GM23338 (cell line): ENCODE measurements around the gene THADA. TPM values are rescaled to one million over a fixed set of nuclear protein-coding genes. Genes with fewer than 3 reads are reported as not detected.

Experiments used
- ATAC-seq: fragments of 200-7000 bp; cut with Tn5 transposase; 3 replicates; pipeline ENCODE4 v1.9.1; 2020
- DNase-seq: peaks from one replicate; pipeline ENCODE4 v3.0.0-alpha.2; 2015; ENCODE audit warnings: low spot score
- H2AFZ ChIP-seq: fragments of 200-600 bp; sonication (generic); 2 replicates; pipeline ENCODE4 v1.8.0; 2016; ENCODE audit warnings: antibody characterized with exemption, mild to moderate bottlenecking, moderate library complexity
- H3F3A ChIP-seq: fragments of 200-600 bp; sonication (generic); replicated peaks from 2 replicates; pipeline ENCODE4 v1.8.0; 2017; ENCODE audit warnings: antibody characterized with exemption, mixed run types, low read depth
- H3K27ac ChIP-seq: fragments of 200-600 bp; sonication (generic); 2 replicates; pipeline ENCODE4 v1.6.1; 2016; ENCODE audit warnings: low read depth
- H3K27me3 ChIP-seq: fragments of 200-600 bp; sonication (generic); 2 replicates; pipeline ENCODE4 v1.8.0; 2016; ENCODE audit warnings: mild to moderate bottlenecking, mixed run types, moderate library complexity; ENCODE audit not compliant: insufficient read depth
- H3K36me3 ChIP-seq: fragments of 200-600 bp; sonication (generic); 2 replicates; pipeline ENCODE4 v1.8.0; 2016; ENCODE audit warnings: mild to moderate bottlenecking; ENCODE audit not compliant: insufficient read depth
- H3K4me1 ChIP-seq: fragments of 200-600 bp; sonication (generic); 2 replicates; pipeline ENCODE4 v1.8.0; 2016; ENCODE audit warnings: mild to moderate bottlenecking, moderate library complexity; ENCODE audit not compliant: insufficient read depth
- H3K4me2 ChIP-seq: fragments of 200-600 bp; sonication (generic); 2 replicates; pipeline ENCODE4 v1.7.1; 2017; ENCODE audit warnings: mixed run types
- H3K4me3 ChIP-seq: fragments of 200-600 bp; sonication (generic); 2 replicates; pipeline ENCODE4 v1.6.1; 2016; ENCODE audit warnings: mixed run types
- H3K79me2 ChIP-seq: fragments of 200-600 bp; sonication (generic); replicated peaks from 2 replicates; pipeline ENCODE4 v1.8.0; 2017; ENCODE audit warnings: mild to moderate bottlenecking; ENCODE audit not compliant: insufficient read depth
- H3K9me2 ChIP-seq: fragments of 200-600 bp; sonication (generic); 2 replicates; pipeline ENCODE4 v1.8.0; 2017; ENCODE audit not compliant: insufficient read depth
- H4K20me1 ChIP-seq: fragments of 200-600 bp; sonication (generic); replicated peaks from 2 replicates; pipeline ENCODE4 v1.8.0; 2017; ENCODE audit warnings: mild to moderate bottlenecking; ENCODE audit not compliant: insufficient read depth
- H3K27ac Mint-ChIP-seq: 2 replicates; pipeline ENCODE4 v1.8.0; 2020; ENCODE audit warnings: inconsistent platforms, mild to moderate bottlenecking, moderate library complexity, mixed read lengths
- H3K27me3 Mint-ChIP-seq: 3 replicates; pipeline ENCODE4 v1.8.0; 2022; ENCODE audit warnings: low read depth, mild to moderate bottlenecking, moderate library complexity, mixed read lengths, inconsistent platforms; ENCODE audit not compliant: insufficient read depth, poor library complexity
- H3K36me3 Mint-ChIP-seq: 3 replicates; pipeline ENCODE4 v1.8.0; 2021; ENCODE audit warnings: low read depth, mild to moderate bottlenecking, inconsistent platforms, moderate library complexity, mixed read lengths
- H3K4me1 Mint-ChIP-seq: 3 replicates; pipeline ENCODE4 v1.8.0; 2020; ENCODE audit warnings: mild to moderate bottlenecking, inconsistent platforms, mixed read lengths
- H3K4me3 Mint-ChIP-seq: 3 replicates; pipeline ENCODE4 v1.8.0; 2021; ENCODE audit warnings: moderate library complexity, mild to moderate bottlenecking, inconsistent platforms, mixed read lengths
- H3K9me3 Mint-ChIP-seq: 3 replicates; pipeline ENCODE4 v1.8.0; 2020; ENCODE audit warnings: moderate library complexity, mild to moderate bottlenecking, inconsistent platforms, mixed read lengths
- CREB1 ChIP-seq: fragments of 250-450 bp; sonication (Bioruptor Pico); IDR thresholded peaks from 2 replicates; pipeline ENCODE4 v1.5.0; 2020; ENCODE audit warnings: low read depth, mild to moderate bottlenecking, moderate library complexity
- ETS1 ChIP-seq: IDR thresholded peaks from 2 replicates; pipeline ENCODE4 v1.6.1; 2016; ENCODE audit warnings: antibody characterized with exemption
- EZH2phosphoT487 ChIP-seq: fragments of 200-600 bp; sonication (generic); IDR thresholded peaks from one replicate; pipeline ENCODE4 v1.8.1; 2018; ENCODE audit warnings: antibody characterized with exemption; ENCODE audit not compliant: unreplicated experiment
- POLR2AphosphoS5 ChIP-seq: IDR thresholded peaks from 2 replicates; pipeline ENCODE4 v1.6.1; 2016; ENCODE audit warnings: antibody characterized with exemption, low read depth
- REST ChIP-seq: IDR thresholded peaks from one replicate; pipeline ENCODE4 v1.6.1; 2018; ENCODE audit warnings: antibody characterized with exemption; ENCODE audit not compliant: unreplicated experiment
- ZNF462 ChIP-seq: fragments of 250-450 bp; sonication (Bioruptor Pico); IDR thresholded peaks from 2 replicates; pipeline ENCODE4 v1.5.0; 2020; ENCODE audit warnings: mild to moderate bottlenecking, moderate library complexity
- polyA plus RNA-seq: library from polyadenylated mRNA; unstranded; fragments of >200 nt; fragmentation: Nextera tagmentation; extraction: Ambion mirVana; gene quantifications from 2 replicates; pipeline ENCODE4 v1.2.1, GENCODE V29; 2016
- total RNA-seq: library from RNA; depleted of rRNA; stranded (reverse); fragments of >200 nt; shearing (Covaris generic); gene quantifications from 2 replicates; pipeline ENCODE4 v1.2.3, GENCODE V29; 2014

The THADA gene
- total and polyA plus RNA-seq, 2 experiments from 2014 or later: 17.0 to 30.7 TPM

DNA sequence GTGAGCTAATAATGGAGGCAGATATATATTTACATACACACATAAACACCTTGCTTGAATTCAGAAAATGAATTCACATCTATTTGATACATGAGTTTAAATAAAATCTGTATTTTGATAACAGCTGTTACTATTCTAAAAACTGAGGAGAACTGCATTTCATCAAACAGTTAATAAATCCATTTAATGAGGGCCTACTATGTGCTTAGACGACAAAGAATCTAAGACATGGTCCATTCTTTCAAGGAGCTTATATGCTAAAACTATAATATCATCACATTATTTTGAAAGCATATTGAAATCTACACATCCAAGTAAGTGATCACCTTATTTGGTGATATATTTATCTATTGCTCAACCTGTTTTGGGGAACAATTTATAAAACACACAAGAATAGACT, 278.6 kb downstream of the THADA start:
- Mint-ChIP-seq H3K9me3 (no peaks in the 10 kb centered on the region), H3K36me3 (no peaks in the 10 kb centered on the region), H3K27me3 (no peaks in the 10 kb centered on the region), H3K27ac (no peak overlapping the region), H3K4me1 (no peaks in the 10 kb centered on the region), H3K4me3 (no peak overlapping the region)
- no peak overlapping the region for H3K27ac ChIP-seq
- H4K20me1 ChIP-seq: no peaks in the 10 kb centered on the region
- no peaks in the 10 kb centered on the region for H3F3A ChIP-seq
- no peak for TF ChIP-seq REST
- no peak for TF ChIP-seq EZH2phosphoT487
- no peak for TF ChIP-seq POLR2AphosphoS5
- no peak for TF ChIP-seq ETS1
- TF ChIP-seq ZNF462: no peak
- no peak for TF ChIP-seq CREB1 (CRISPR knock-in tag)
- H3K36me3 ChIP-seq: no peaks in the 10 kb centered on the region
- no peak for ATAC-seq
- H3K4me3 ChIP-seq: no peak overlapping the region
- no peaks in the 10 kb centered on the region for H3K9me2 ChIP-seq
- no peak overlapping the region for H2AFZ ChIP-seq
- H3K4me2 ChIP-seq: no peak overlapping the region
- no peaks in the 10 kb centered on the region for H3K27me3 ChIP-seq
- H3K79me2 ChIP-seq: no peaks in the 10 kb centered on the region
- DNase-seq: no peak
- no peaks in the 10 kb centered on the region for H3K4me1 ChIP-seq
